Stimulated activated naive CD8-positive, alpha-beta T cell treated with anti-CD3 and anti-CD28 coated beads, Interleukin-15, amount 100 ng/mL, for 72 hours (primary cell): ENCODE measurements around the gene COL4A4.

Source experiments
- ATAC-seq: fragments of 150-1000 bp; cut with Tn5 transposase; 2 replicates; pipeline ENCODE4 v1.10.0; 2021; ENCODE audit warnings: mild to moderate bottlenecking, moderate library complexity
- DNase-seq, 2 donors: peaks; one replicate each; pipeline ENCODE4 v3.0.0; 2021 to 2022
- H3K27ac Mint-ChIP-seq, 2 donors: one replicate each; pipeline ENCODE4 v1.8.0; 2022; ENCODE audit warnings: mild to moderate bottlenecking in 2 of 2, mixed read lengths in 2 of 2, moderate library complexity in 2 of 2
- H3K27me3 Mint-ChIP-seq: one replicate; pipeline ENCODE4 v1.8.0; 2022; ENCODE audit warnings: mixed read lengths
- H3K4me1 Mint-ChIP-seq: one replicate; pipeline ENCODE4 v1.8.0; 2022; ENCODE audit warnings: mild to moderate bottlenecking, mixed read lengths
- H3K4me3 Mint-ChIP-seq, 2 donors: one replicate each; pipeline ENCODE4 v1.8.0; 2022; ENCODE audit warnings: mild to moderate bottlenecking in 2 of 2, mixed read lengths in 2 of 2, moderate library complexity in 1 of 2
- H3K9me3 Mint-ChIP-seq, 2 donors: one replicate each; pipeline ENCODE4 v1.8.0; 2022; ENCODE audit warnings: mixed read lengths in 2 of 2

The COL4A4 gene

GRCh38 chr2:227163998-227164762, at the start of gene COL4A4, which contains the start of gene COL4A3:
Gene COL4A4, minus strand, starts transcription at chr2:227164205. Its CDS starts 16,722 bp downstream, at chr2:227147483.
Gene COL4A3, plus strand, starts transcription at chr2:227164624. Its CDS starts 103 bp downstream, at chr2:227164727.
- peak; percentile 65 for ATAC-seq
- H3K27me3 Mint-ChIP-seq, result peaks cover 79% of the 10 kb centered on the region
- peaks cover 8 to 11% of the 10 kb centered on the region in 2 donors for H3K9me3 Mint-ChIP-seq
- H3K27ac Mint-ChIP-seq, result no peak within 1 kb of the TSS
- peaks cover 15% of the 10 kb centered on the region for H3K4me1 Mint-ChIP-seq
- DNase-seq, result peak in 1 of 2 donors; percentile 5
- H3K4me3 Mint-ChIP-seq, result peak within 1 kb of the TSS; percentile 69 to 79

- no peak for DNase-seq
- Mint-ChIP-seq H3K4me3 (no peak overlapping the region), H3K4me1 (no peaks in the 10 kb centered on the region), H3K9me3 (no peaks in the 10 kb centered on the region), H3K27me3 (peaks cover 36% of the 10 kb centered on the region), H3K27ac (no peak overlapping the region)
- ATAC-seq, result no peak
These were observed 43.6 kb upstream of the COL4A4 start for GRCh38 chr2:227207573-227207972.

GRCh38 chr2:227206406-227206805, 42.4 kb upstream of the COL4A4 start:
- no peaks in the 10 kb centered on the region for H3K9me3 Mint-ChIP-seq
- H3K4me3 Mint-ChIP-seq, result no peak overlapping the region
- no peak overlapping the region for H3K27ac Mint-ChIP-seq
- peaks cover 30% of the 10 kb centered on the region for H3K27me3 Mint-ChIP-seq
- DNase-seq, result no peak
- ATAC-seq, result no peak
- no peaks in the 10 kb centered on the region for H3K4me1 Mint-ChIP-seq

GRCh38 chr2:227205701-227206100, 41.7 kb upstream of the COL4A4 start:
- Mint-ChIP-seq H3K9me3 (no peaks in the 10 kb centered on the region), H3K27me3 (peaks cover 30% of the 10 kb centered on the region), H3K4me1 (no peaks in the 10 kb centered on the region), H3K27ac (no peak overlapping the region), H3K4me3 (no peak overlapping the region)
- DNase-seq, result no peak
- no peak for ATAC-seq

GRCh38 chr2:227204452-227204851, 40.4 kb upstream of the COL4A4 start:
- Mint-ChIP-seq H3K4me3 (no peak overlapping the region), H3K27me3 (peaks cover 29% of the 10 kb centered on the region), H3K27ac (no peak overlapping the region), H3K4me1 (no peaks in the 10 kb centered on the region), H3K9me3 (no peaks in the 10 kb centered on the region)
- ATAC-seq, result no peak
- DNase-seq, result no peak

- Mint-ChIP-seq H3K4me3 (no peak overlapping the region), H3K27me3 (peaks cover 8% of the 10 kb centered on the region), H3K27ac (no peak overlapping the region), H3K4me1 (no peaks in the 10 kb centered on the region), H3K9me3 (no peaks in the 10 kb centered on the region)
- DNase-seq (no peak), ATAC-seq (no peak)
These were observed 37.8 kb upstream of the COL4A4 start for GRCh38 chr2:227201771-227202170.

GRCh38 chr2:227198866-227199265, 34.9 kb upstream of the COL4A4 start:
- DNase-seq (no peak), ATAC-seq (no peak)
- Mint-ChIP-seq H3K9me3 (no peaks in the 10 kb centered on the region), H3K4me3 (no peak overlapping the region), H3K27ac (no peak overlapping the region), H3K4me1 (no peaks in the 10 kb centered on the region), H3K27me3 (no peaks in the 10 kb centered on the region)

- Mint-ChIP-seq H3K27ac (no peak overlapping the region), H3K4me1 (no peaks in the 10 kb centered on the region), H3K9me3 (no peaks in the 10 kb centered on the region), H3K4me3 (no peak overlapping the region), H3K27me3 (peaks cover 22% of the 10 kb centered on the region)
- ATAC-seq, result no peak
- no peak for DNase-seq
These were observed 30.2 kb upstream of the COL4A4 start for GRCh38 chr2:227194219-227194618.

GRCh38 chr2:227192491-227192890, 28.5 kb upstream of the COL4A4 start:
- no peaks in the 10 kb centered on the region for H3K4me1 Mint-ChIP-seq
- no peak overlapping the region for H3K4me3 Mint-ChIP-seq
- ATAC-seq (no peak), DNase-seq (no peak)
- peak overlapping the region in 1 of 2 donors; percentile 16 for H3K27ac Mint-ChIP-seq
- H3K9me3 Mint-ChIP-seq, result no peaks in the 10 kb centered on the region
- peaks cover 32% of the 10 kb centered on the region for H3K27me3 Mint-ChIP-seq

GRCh38 chr2:227191367-227191766, 27.4 kb upstream of the COL4A4 start:
- no peak overlapping the region for H3K4me3 Mint-ChIP-seq
- DNase-seq (no peak), ATAC-seq (no peak)
- no peaks in the 10 kb centered on the region for H3K4me1 Mint-ChIP-seq
- no peaks in the 10 kb centered on the region for H3K9me3 Mint-ChIP-seq
- peaks cover 39% of the 10 kb centered on the region for H3K27me3 Mint-ChIP-seq
- H3K27ac Mint-ChIP-seq, result no peak overlapping the region

GRCh38 chr2:227188292-227188691, 24.3 kb upstream of the COL4A4 start:
- DNase-seq (no peak), ATAC-seq (no peak)
- Mint-ChIP-seq H3K4me1 (no peaks in the 10 kb centered on the region), H3K27me3 (peaks cover 45% of the 10 kb centered on the region), H3K4me3 (no peak overlapping the region), H3K27ac (no peak overlapping the region), H3K9me3 (no peaks in the 10 kb centered on the region)

GRCh38 chr2:227186751-227187150, 22.7 kb upstream of the COL4A4 start:
- Mint-ChIP-seq H3K9me3 (no peaks in the 10 kb centered on the region), H3K4me1 (no peaks in the 10 kb centered on the region), H3K27me3 (peaks cover 34% of the 10 kb centered on the region), H3K4me3 (no peak overlapping the region), H3K27ac (no peak overlapping the region)
- no peak for ATAC-seq
- no peak for DNase-seq

- Mint-ChIP-seq H3K27ac (no peak overlapping the region), H3K9me3 (no peaks in the 10 kb centered on the region), H3K27me3 (peaks cover 34% of the 10 kb centered on the region), H3K4me1 (no peaks in the 10 kb centered on the region), H3K4me3 (no peak overlapping the region)
- DNase-seq (no peak), ATAC-seq (no peak)
These were observed 21.7 kb upstream of the COL4A4 start for GRCh38 chr2:227185615-227186232.

GRCh38 chr2:227183657-227184367, 19.8 kb upstream of the COL4A4 start:
- no peaks in the 10 kb centered on the region for H3K9me3 Mint-ChIP-seq
- peaks cover 21% of the 10 kb centered on the region for H3K27me3 Mint-ChIP-seq
- H3K4me3 Mint-ChIP-seq, result no peak overlapping the region
- H3K4me1 Mint-ChIP-seq, result no peaks in the 10 kb centered on the region
- ATAC-seq (no peak), DNase-seq (no peak)
- H3K27ac Mint-ChIP-seq, result no peak overlapping the region

GRCh38 chr2:227182765-227183164, 18.8 kb upstream of the COL4A4 start:
- H3K27ac Mint-ChIP-seq, result no peak overlapping the region
- H3K4me1 Mint-ChIP-seq, result no peaks in the 10 kb centered on the region
- no peaks in the 10 kb centered on the region for H3K9me3 Mint-ChIP-seq
- peaks cover 18% of the 10 kb centered on the region for H3K27me3 Mint-ChIP-seq
- ATAC-seq (no peak), DNase-seq (no peak)
- no peak overlapping the region for H3K4me3 Mint-ChIP-seq

GRCh38 chr2:227180770-227181169, 16.8 kb upstream of the COL4A4 start:
- no peaks in the 10 kb centered on the region for H3K4me1 Mint-ChIP-seq
- peaks cover 4% of the 10 kb centered on the region for H3K27me3 Mint-ChIP-seq
- ATAC-seq (no peak), DNase-seq (no peak)
- no peak overlapping the region for H3K27ac Mint-ChIP-seq
- no peaks in the 10 kb centered on the region for H3K9me3 Mint-ChIP-seq
- H3K4me3 Mint-ChIP-seq, result no peak overlapping the region
